Psoas muscle (tissue), 8 donors: Measurements from ENCODE around the gene CEACAM3. TPM values are rescaled to one million over a fixed set of nuclear protein-coding genes. Genes with fewer than 3 reads are reported as not detected.
"Not testable (repeated sequence)": the region's sequence is repeated elsewhere in the genome, so short reads cannot be mapped to it uniquely, and the experiment has no call there.

Experiments
- ATAC-seq, 4 donors: fragments of 200-7000 bp; cut with Tn5 transposase; one replicate each; pipeline ENCODE4 v1.9.1; 2020; ENCODE audit warnings: moderate library complexity in 3 of 4, mild to moderate bottlenecking in 2 of 4
- DNase-seq, 2 donors: peaks; one replicate each; pipeline ENCODE4 v3.0.0-alpha.2; 2020
- H3K27ac ChIP-seq: fragments of 200-600 bp; one replicate; pipeline ENCODE4 v1.8.0; 2022
- H3K27me3 ChIP-seq, 3 donors: fragments of 200-600 bp in 1 of 3; one replicate each; pipeline versions ENCODE4 v1.6.1 to v1.8.0; 2013 to 2022; ENCODE audit warnings: low read length in 2 of 3, mild to moderate bottlenecking in 2 of 3, moderate library complexity in 1 of 3; ENCODE audit not compliant: insufficient read depth in 3 of 3
- H3K36me3 ChIP-seq, 2 donors: fragments of 200-600 bp in 1 of 2; one replicate each; pipeline versions ENCODE4 v1.6.1 to v1.8.0; 2013 to 2022; ENCODE audit warnings: low read depth in 1 of 2, mild to moderate bottlenecking in 1 of 2, moderate library complexity in 1 of 2; ENCODE audit not compliant: insufficient read depth in 1 of 2
- H3K4me1 ChIP-seq: fragments of 200-600 bp; one replicate; pipeline ENCODE4 v1.8.0; 2022
- H3K4me3 ChIP-seq: fragments of 200-600 bp; one replicate; pipeline ENCODE4 v1.8.0; 2022; ENCODE audit warnings: mild to moderate bottlenecking
- H3K9me3 ChIP-seq: fragments of 200-600 bp; one replicate; pipeline ENCODE4 v1.8.0; 2022
- WGBS, 3 donors: extraction: QIAGEN DNeasy Blood & Tissue Kit; methylation state at CpG; one replicate each; pipeline versions ENCODE4 v1.1.6 to v1.1.7; 2013; 5-methylcytosine and 5-hydroxymethylcytosine counted together
- intact Hi-C, 2 donors: fragments of 100-400 bp; cut with DNase I; formaldehyde crosslinking; loops; one replicate each; pipeline versions ENCODE4 v1.11.0 to v1.14.2; 2022
- polyA plus RNA-seq, 3 donors: library from polyadenylated mRNA; stranded (reverse); fragments of 200-250 nt; gene quantifications; one replicate each; pipeline ENCODE4 v1.2.3, GENCODE V29; 2013
- total RNA-seq, 4 donors: library from RNA; stranded (reverse); fragmentation: NEBNext Ultra II Directional in 2 of 4; extraction: Animal tissue kit (Norgen Biotek cat#: 25700) in 2 of 4; gene quantifications; one replicate each; pipeline versions ENCODE4 v1.2.1 to v1.2.4, GENCODE V29; 2021 to 2023
- TF ChIP-seq, protein P1 (sequence below): fragments of 200-600 bp; IDR thresholded peaks from one replicate; pipeline ENCODE4 v1.8.0; 2022; ENCODE audit warnings: antibody characterized with exemption
- donor health status: healthy with polysubstance abuse.
- donor health status: DM: no; HTN: no; CAD: no; lungs with moderate emphysema.
- donor health status: Bipolar disorder and iron deficiency.
- donor health status: healthy.
- donor health status: DM: yes; HTN: yes; CAD: no.
- donor health status: DM: no; HTN: no; CAD: no.
- donor health status: DM: no; HTN: no; CAD: no.
- donor health status: DM: yes; HTN: yes; CAD: no.

The CEACAM3 gene
- total and polyA plus RNA-seq, 7 donors = 0.01 to 0.59 (median 0.05) TPM; not detected in 4

DNA sequence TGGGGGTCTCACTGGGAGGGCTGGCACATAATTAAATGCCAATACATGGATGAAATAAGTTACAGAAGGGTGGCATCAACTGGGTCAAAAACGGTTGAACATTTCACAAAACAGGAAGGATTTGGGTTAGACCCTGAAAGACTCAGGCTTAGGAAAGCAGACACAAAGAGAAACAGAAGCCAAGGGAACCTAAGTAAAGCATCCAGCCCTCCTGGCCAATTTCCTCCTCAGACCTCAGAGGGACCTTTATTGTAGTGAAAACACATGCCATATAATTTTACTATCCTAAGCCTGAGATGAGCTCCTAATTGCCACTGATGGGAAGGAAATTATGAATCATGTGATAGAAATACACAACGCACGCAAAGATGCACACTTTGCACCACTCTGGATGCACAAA is 12.1 kb upstream of the CEACAM3 start:
- WGBS, 3 donors = 52 to 67% (median 56%) methylated on average over 3 of the region's 3 CpGs

DNA sequence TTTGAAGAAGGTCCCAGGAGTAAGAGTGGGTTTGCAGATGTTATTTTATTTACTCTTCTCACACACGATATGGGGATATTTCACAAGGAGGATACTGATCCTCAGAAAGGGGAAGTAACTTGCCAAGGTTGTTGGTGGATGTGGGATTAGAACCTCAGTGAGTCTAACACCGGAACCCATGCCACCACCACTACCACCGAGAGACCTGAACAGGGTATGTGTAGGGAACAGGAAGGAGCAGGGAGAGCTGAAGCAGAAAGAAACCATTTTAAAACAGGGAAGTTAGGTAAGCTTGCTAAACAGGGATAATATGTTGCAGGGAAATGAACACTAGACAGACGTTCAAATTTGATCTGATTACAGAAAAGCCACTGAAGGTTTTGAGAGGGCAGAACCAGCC is 11.6 kb upstream of the CEACAM3 start:
- Histone ChIP-seq H3K9me3 (no peaks in the 10 kb centered on the region), H3K27me3 (peaks cover 0 to 48% (median 3%) of the 10 kb centered on the region in 3 donors), H3K27ac (no peak overlapping the region), H3K4me3 (no peak overlapping the region), H3K36me3 (no peaks in the 10 kb centered on the region), H3K4me1 (no peaks in the 10 kb centered on the region)
- DNase-seq (no peak), ATAC-seq (no peak)
- intact Hi-C loops = no loop called here
- WGBS, 3 donors = 52 to 54% (median 52%) methylated on average over 4 of the region's 4 CpGs
- TF ChIP-seq, protein P1, sequence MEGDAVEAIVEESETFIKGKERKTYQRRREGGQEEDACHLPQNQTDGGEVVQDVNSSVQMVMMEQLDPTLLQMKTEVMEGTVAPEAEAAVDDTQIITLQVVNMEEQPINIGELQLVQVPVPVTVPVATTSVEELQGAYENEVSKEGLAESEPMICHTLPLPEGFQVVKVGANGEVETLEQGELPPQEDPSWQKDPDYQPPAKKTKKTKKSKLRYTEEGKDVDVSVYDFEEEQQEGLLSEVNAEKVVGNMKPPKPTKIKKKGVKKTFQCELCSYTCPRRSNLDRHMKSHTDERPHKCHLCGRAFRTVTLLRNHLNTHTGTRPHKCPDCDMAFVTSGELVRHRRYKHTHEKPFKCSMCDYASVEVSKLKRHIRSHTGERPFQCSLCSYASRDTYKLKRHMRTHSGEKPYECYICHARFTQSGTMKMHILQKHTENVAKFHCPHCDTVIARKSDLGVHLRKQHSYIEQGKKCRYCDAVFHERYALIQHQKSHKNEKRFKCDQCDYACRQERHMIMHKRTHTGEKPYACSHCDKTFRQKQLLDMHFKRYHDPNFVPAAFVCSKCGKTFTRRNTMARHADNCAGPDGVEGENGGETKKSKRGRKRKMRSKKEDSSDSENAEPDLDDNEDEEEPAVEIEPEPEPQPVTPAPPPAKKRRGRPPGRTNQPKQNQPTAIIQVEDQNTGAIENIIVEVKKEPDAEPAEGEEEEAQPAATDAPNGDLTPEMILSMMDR = no peak

More for the DNA sequence above, 12.1 kb upstream of the CEACAM3 start:
- TF ChIP-seq, protein P1 = no peak
- Histone ChIP-seq H3K27ac (no peak overlapping the region), H3K27me3 (peaks cover 0 to 48% (median 3%) of the 10 kb centered on the region in 3 donors), H3K36me3 (no peaks in the 10 kb centered on the region), H3K9me3 (no peaks in the 10 kb centered on the region), H3K4me1 (no peaks in the 10 kb centered on the region), H3K4me3 (no peak overlapping the region)
- no peak for ATAC-seq
- no peak for DNase-seq
- intact Hi-C loops = no loop called here

DNA sequence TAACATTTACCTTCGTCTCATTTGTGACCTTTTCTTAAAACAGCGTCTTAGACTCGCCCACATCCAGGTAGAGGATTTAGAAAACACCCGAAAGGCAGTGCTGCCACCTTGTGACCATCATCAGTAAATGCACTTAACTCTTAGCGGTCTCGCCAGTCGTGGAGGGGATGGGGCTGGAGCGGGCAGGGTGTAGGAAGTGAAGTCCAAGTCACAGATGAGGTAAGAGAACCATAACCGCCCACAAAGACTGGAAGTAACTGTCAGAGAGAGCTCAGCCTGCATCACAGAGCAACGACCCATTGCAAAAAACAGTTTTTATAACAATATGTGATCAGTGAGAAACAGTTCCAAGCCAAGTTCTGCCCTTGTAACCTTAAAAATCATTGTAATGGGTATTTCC is 10.7 kb upstream of the CEACAM3 start:
- DNase-seq (no peak), ATAC-seq (peak in 1 of 4 donors; percentile 57)
- TF ChIP-seq, protein P1 = peak; percentile 41
- intact Hi-C loops = no loop called here
- Histone ChIP-seq H3K4me1 (no peaks in the 10 kb centered on the region), H3K27me3 (peaks cover 0 to 48% (median 1%) of the 10 kb centered on the region in 3 donors), H3K36me3 (no peaks in the 10 kb centered on the region), H3K27ac (no peak overlapping the region), H3K4me3 (no peak overlapping the region), H3K9me3 (no peaks in the 10 kb centered on the region)
- WGBS, 3 donors = 1 to 2% (median 1%) methylated on average over 10 of the region's 10 CpGs

DNA sequence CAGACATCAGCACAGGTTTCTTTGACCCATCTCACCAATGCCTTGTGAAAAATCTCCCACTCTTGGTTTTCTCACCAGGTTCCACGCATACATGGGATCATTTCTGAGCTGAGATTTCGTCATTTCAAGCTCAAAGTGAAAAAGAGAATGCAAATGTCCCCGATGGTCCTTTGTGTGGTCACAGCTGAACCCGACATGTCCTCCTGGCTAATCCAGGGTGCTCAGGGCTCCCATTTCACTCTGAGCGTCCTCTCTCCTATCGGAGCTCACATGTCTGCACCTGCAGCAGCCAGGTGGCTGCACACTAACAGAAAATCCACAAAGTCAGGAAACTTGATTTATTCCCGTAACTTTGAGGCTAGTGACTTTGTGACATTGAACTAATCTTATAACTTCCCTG is 9.3 kb upstream of the CEACAM3 start:
- WGBS, 3 donors = 57 to 63% (median 59%) methylated on average over 7 of the region's 7 CpGs
- H3K27me3 ChIP-seq = peaks cover 0 to 48% (median 0%) of the 10 kb centered on the region in 3 donors
- H3K4me1 ChIP-seq = no peaks in the 10 kb centered on the region
- ATAC-seq (no peak), DNase-seq (no peak)
- no peak overlapping the region for H3K27ac ChIP-seq
- intact Hi-C loops = no loop called here
- H3K4me3 ChIP-seq = no peak overlapping the region
- H3K9me3 ChIP-seq = no peaks in the 10 kb centered on the region
- TF ChIP-seq, protein P1 = no peak
- no peaks in the 10 kb centered on the region for H3K36me3 ChIP-seq

DNA sequence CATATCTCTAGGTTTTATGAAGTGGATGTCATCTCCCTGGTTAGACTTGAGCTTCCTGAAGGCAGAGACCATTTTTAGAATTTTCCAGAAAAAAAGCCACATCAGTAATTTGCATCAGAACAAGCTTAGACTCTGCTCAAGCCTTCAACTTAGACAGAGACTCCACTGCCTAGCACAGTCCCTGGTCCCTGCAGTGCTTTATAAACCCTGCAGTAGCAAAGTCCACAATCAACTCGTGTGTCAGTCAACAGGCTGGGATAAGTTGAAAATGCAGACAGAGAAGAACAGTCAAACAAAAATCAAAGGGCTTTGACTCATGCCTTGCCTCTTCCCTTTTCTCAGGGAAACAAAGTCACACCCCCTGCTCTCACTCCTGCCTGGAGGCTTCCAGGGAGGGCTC is 7.9 kb upstream of the CEACAM3 start:
- H3K27ac ChIP-seq, H3K4me1 ChIP-seq, intact Hi-C loops, H3K9me3 ChIP-seq, ATAC-seq, H3K36me3 ChIP-seq, DNase-seq, H3K4me3 ChIP-seq: not testable (repeated sequence)
- H3K27me3 ChIP-seq = peaks cover 0 to 34% (median 0%) of the 10 kb centered on the region in 3 donors
- WGBS, 3 donors = no CpG with 5 or more reads among the region's 1 CpG

DNA sequence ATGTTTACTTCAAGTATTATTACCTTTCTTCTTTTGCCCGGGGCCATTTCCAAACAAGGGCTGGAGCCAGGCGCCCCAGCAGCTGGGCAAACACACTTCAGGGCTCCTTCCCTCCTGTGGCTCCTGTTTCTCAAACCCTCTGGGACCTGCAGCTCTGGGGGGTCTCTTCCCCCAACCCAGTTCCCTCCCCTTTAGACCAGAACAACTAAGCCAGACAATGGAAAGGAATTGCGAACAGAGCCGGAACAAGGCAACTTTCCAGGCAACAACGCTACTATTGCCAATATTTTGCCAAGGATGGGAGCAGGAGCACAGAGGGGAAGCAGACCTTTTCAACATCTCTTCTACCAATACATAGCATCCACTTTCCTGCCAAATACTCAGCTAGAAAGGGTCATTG is 7.3 kb upstream of the CEACAM3 start:
- H3K27ac ChIP-seq, H3K4me3 ChIP-seq, H3K36me3 ChIP-seq, DNase-seq, H3K4me1 ChIP-seq, intact Hi-C loops, ATAC-seq, H3K9me3 ChIP-seq: not testable (repeated sequence)
- H3K27me3 ChIP-seq = peaks cover 0 to 31% (median 0%) of the 10 kb centered on the region in 3 donors
- WGBS, 3 donors = 69 to 85% (median 72%) methylated on average over 3 of the region's 5 CpGs
